ENCODE results near the gene PHF21B. TPM values are rescaled to one million over a fixed set of nuclear protein-coding genes. Genes with fewer than 3 reads are reported as not detected.
A peak's percentile ranks its signal among the peaks of the same experiment; 100 is the strongest.

Gene PHF21B
- total and polyA plus RNA-seq, 8 donors = 0.24 to 1.4 (median 1.1) TPM; not detected in 1

GRCh38 chr22:44938886-44939285, 70.9 kb downstream of the PHF21B start:
- TF ChIP-seq, protein P1, sequence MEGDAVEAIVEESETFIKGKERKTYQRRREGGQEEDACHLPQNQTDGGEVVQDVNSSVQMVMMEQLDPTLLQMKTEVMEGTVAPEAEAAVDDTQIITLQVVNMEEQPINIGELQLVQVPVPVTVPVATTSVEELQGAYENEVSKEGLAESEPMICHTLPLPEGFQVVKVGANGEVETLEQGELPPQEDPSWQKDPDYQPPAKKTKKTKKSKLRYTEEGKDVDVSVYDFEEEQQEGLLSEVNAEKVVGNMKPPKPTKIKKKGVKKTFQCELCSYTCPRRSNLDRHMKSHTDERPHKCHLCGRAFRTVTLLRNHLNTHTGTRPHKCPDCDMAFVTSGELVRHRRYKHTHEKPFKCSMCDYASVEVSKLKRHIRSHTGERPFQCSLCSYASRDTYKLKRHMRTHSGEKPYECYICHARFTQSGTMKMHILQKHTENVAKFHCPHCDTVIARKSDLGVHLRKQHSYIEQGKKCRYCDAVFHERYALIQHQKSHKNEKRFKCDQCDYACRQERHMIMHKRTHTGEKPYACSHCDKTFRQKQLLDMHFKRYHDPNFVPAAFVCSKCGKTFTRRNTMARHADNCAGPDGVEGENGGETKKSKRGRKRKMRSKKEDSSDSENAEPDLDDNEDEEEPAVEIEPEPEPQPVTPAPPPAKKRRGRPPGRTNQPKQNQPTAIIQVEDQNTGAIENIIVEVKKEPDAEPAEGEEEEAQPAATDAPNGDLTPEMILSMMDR (IDR thresholded peaks at IDR 0.05) = no peak
- intact Hi-C loops (cut with DNase I) = no loop called here
- H3K36me3 ChIP-seq = no peaks in the 10 kb centered on the region

GRCh38 chr22:44937216-44937615, 72.6 kb downstream of the PHF21B start:
- peak in 1 of 4 donors; percentile 47 for DNase-seq
- H3K9me3 ChIP-seq = no peaks in the 10 kb centered on the region
- H3K27ac ChIP-seq = no peak overlapping the region
- H3K4me3 ChIP-seq = no peak overlapping the region
- no peaks in the 10 kb centered on the region for H3K4me1 ChIP-seq
- H3K36me3 ChIP-seq = no peaks in the 10 kb centered on the region
- TF ChIP-seq, protein P1 (IDR thresholded peaks at IDR 0.05) = no peak
- H3K27me3 ChIP-seq = peaks cover 0 to 57% of the 10 kb centered on the region in 2 donors
- intact Hi-C loops (cut with DNase I) = no loop called here
- ATAC-seq = no peak

More at GRCh38 chr22:44938886-44939285, 70.9 kb downstream of the PHF21B start:
- Histone ChIP-seq H3K27ac (no peak overlapping the region), H3K27me3 (peaks cover 0 to 74% of the 10 kb centered on the region in 2 donors), H3K4me1 (no peaks in the 10 kb centered on the region), H3K9me3 (no peaks in the 10 kb centered on the region), H3K4me3 (no peak overlapping the region)
- ATAC-seq (no peak), DNase-seq (peak in 2 of 4 donors; percentile 11 to 56)

GRCh38 chr22:44936201-44936600, 73.6 kb downstream of the PHF21B start:
- H3K4me1 ChIP-seq = no peaks in the 10 kb centered on the region
- H3K9me3 ChIP-seq = no peaks in the 10 kb centered on the region
- peak in 1 of 4 donors; percentile 73 for DNase-seq
- H3K27me3 ChIP-seq = peaks cover 0 to 56% of the 10 kb centered on the region in 2 donors
- no peak for ATAC-seq
- intact Hi-C loops (cut with DNase I) = no loop called here
- TF ChIP-seq, protein P1 (IDR thresholded peaks at IDR 0.05) = no peak
- no peak overlapping the region for H3K4me3 ChIP-seq
- H3K27ac ChIP-seq = no peak overlapping the region
- H3K36me3 ChIP-seq = no peaks in the 10 kb centered on the region

- no peak for DNase-seq
- intact Hi-C loops (cut with DNase I) = no loop called here
- TF ChIP-seq, protein P1 (IDR thresholded peaks at IDR 0.05) = no peak
- H3K4me1 ChIP-seq = no peaks in the 10 kb centered on the region
- no peak for ATAC-seq
- H3K4me3 ChIP-seq = no peak overlapping the region
- H3K27me3 ChIP-seq = peaks cover 0 to 60% of the 10 kb centered on the region in 2 donors
- no peak overlapping the region for H3K27ac ChIP-seq
- H3K36me3 ChIP-seq = no peaks in the 10 kb centered on the region
- H3K9me3 ChIP-seq = no peaks in the 10 kb centered on the region
Observed at GRCh38 chr22:44935724-44936123, 74.1 kb downstream of the PHF21B start.

- Histone ChIP-seq H3K4me1 (no peaks in the 10 kb centered on the region), H3K27ac (no peak overlapping the region), H3K4me3 (no peak overlapping the region), H3K27me3 (peaks cover 0 to 57% of the 10 kb centered on the region in 2 donors), H3K9me3 (no peaks in the 10 kb centered on the region), H3K36me3 (no peaks in the 10 kb centered on the region)
- ATAC-seq (no peak), DNase-seq (no peak)
- intact Hi-C loops (cut with DNase I) = no loop called here
- TF ChIP-seq, protein P1 (IDR thresholded peaks at IDR 0.05) = no peak
Observed at GRCh38 chr22:44934454-44934735, 75.4 kb downstream of the PHF21B start.
